Neural cell (in vitro differentiated cells): ENCODE results near the gene DRD4.

Experiments
- EP300 ChIP-seq: fragments of 450-650 bp; conservative IDR thresholded peaks from 2 replicates; pipeline ENCODE4 v1.6.1; 2014; ENCODE audit warnings: antibody characterized with exemption, mild to moderate bottlenecking, moderate library complexity; ENCODE audit not compliant: poor library complexity, severe bottlenecking
- POLR2AphosphoS5 ChIP-seq: IDR thresholded peaks from 2 replicates; pipeline ENCODE4 v1.6.1; 2012
- TF ChIP-seq, protein P1 (sequence below): fragments of 450-650 bp; IDR thresholded peaks from 2 replicates; pipeline ENCODE4 v1.5.1; 2014; ENCODE audit warnings: antibody characterized with exemption, mild to moderate bottlenecking, moderate library complexity; ENCODE audit not compliant: poor library complexity, severe bottlenecking

DNA sequence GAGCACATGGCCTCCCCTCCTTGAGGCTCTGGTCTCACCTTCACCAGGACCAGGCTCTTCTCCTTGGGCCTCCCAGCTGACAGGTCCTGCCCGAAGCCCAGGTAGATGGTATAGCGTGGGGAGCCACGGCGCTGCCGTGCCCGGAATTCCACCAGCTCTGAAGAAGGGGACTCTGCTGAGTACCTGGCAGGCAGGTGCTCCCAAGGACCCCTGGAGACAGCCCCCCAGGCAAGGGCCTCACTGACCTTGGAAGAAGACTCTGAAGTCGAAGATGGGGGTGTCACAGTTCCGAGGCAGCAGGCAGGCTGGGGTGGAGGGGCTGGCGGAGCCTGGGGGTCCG is 24.1 kb upstream of the DRD4 start:
- TF ChIP-seq, protein P1, sequence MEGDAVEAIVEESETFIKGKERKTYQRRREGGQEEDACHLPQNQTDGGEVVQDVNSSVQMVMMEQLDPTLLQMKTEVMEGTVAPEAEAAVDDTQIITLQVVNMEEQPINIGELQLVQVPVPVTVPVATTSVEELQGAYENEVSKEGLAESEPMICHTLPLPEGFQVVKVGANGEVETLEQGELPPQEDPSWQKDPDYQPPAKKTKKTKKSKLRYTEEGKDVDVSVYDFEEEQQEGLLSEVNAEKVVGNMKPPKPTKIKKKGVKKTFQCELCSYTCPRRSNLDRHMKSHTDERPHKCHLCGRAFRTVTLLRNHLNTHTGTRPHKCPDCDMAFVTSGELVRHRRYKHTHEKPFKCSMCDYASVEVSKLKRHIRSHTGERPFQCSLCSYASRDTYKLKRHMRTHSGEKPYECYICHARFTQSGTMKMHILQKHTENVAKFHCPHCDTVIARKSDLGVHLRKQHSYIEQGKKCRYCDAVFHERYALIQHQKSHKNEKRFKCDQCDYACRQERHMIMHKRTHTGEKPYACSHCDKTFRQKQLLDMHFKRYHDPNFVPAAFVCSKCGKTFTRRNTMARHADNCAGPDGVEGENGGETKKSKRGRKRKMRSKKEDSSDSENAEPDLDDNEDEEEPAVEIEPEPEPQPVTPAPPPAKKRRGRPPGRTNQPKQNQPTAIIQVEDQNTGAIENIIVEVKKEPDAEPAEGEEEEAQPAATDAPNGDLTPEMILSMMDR, result no peak
- no peak for TF ChIP-seq EP300
- TF ChIP-seq POLR2AphosphoS5, result no peak
